HG02623 (cell line): ENCODE measurements around the gene ACAP2.
"Not testable (repeated sequence)": the region's sequence is repeated elsewhere in the genome, so short reads cannot be mapped to it uniquely, and the experiment has no call there.

Source experiments
- ATAC-seq: cut with Tn5 transposase; IDR thresholded peaks from one replicate; pipeline ENCODE4 v1.9.1; 2021; ENCODE audit warnings: moderate library complexity; ENCODE audit not compliant: unreplicated experiment

The ACAP2 gene

DNA sequence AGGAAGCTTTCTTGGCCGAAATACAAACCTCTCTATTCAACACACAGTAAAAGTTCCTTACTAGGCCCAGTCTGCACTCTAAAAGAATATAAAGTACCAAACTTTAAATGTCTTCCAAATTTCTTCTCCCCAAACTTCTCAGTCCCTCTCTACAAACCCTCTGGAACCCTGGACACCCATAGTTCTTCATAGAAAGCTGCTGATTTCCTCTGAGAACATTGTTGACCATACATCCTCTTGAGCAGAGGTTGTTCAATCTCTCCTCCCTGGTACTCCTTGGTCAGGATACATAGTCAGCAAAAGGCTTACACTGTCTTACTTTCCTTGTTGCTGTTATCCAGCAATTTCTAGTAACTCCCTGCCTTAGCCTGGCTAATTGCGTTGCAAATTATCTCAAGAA lies 3.1 kb upstream of the ACAP2 start:
- no peak for ATAC-seq

DNA sequence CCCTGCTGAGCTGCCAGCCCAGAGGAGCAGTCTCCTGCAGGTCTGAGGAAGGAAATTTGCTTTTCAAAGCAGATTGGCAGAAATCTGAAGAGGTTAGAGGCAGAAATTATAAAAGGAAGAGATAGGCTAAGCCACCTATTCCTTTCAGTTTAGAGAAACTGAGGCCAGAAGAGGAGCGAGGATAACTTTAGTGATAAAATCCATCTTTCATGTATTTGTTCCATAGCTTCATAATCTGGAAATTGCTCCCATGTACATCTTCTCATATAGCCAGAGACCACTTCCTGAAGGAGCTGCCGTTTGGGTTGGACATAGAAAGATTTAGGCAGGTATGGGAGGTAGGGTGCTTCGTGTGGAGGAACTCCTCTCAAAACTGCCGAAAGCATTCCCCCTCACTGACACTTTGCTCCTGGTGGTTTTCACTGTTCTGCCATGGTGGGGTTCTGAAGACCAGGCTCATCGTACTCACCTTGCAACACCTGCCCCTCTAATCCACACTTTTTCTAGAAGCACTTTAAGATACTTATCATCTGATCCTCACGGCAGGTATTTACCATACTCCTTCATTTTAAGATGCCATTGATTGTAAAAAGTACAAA lies 670 bp upstream of the ACAP2 start:
- no peak for ATAC-seq

DNA sequence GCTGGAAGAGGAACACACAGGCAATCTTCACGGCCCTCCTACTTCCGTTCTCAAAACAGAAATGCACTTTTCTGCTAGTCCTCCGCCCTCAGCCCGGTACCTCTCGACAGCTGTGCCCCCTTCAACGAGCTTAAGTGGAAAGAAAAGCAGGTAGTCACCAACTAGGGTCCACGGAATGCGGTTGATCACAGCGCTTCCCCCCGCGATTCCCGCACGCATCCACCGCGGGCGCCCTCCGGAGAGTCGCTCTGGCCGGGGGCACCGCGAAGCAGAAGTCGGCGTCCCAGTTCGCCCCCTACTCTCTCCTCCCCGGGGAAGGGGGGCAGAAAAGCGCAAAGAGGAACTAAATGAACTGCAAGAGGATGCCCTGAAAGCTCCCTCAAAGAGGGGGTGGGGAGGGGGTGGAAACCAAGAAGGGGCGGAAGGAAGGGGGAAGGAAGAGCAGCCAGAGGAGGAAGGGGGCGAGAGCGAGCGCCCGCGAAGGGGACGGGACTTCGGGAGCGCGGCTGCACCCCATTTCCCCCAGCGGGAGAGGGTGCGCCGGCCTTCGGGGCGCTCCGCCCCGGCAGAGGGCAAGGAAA lies 738 bp downstream of the ACAP2 start:
- peak; percentile 1 for ATAC-seq

DNA sequence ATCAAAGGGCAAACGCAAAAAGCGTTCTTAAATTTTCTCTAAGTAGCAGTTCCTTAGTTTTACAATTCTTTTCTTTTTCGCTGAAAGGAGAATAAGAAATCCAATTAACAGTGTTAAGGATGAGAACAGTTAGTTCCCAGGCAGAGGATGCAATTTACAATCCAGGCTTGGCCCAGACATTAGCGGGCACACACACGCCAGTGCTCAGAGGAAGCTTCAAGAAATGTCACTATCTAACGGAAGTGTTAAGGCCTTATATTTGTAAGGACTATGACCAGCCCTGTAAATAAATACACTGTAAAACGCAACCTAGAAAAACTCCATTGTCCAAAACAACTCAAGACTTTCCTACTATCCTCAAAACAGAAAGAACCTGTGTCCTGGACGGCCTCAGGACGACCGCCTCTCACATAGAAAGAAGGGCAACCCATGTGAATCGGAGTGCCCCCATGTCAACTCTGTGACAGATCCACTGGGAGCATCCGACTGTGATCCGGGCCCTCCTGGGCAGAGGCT lies 1.3 kb downstream of the ACAP2 start:
- ATAC-seq: no peak

DNA sequence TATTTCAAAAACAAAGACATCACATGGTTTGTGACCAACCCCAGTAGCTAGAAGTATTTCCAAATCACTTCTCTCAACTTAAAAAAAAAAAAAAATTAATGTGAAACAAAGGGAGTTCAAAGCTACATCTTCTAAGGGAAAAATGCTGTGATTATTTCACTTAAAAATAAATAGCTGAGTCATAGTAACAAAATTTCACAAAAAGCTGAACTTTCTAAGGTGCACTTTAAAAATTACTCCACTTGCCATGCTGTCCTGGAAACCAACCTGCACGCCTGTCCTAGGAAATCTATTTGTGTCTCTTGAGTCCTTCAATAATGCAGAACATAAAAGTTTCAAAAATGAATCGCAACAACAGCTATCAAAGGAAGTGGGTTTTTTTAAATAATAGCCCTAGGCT lies 1.8 kb downstream of the ACAP2 start:
- ATAC-seq: no peak

DNA sequence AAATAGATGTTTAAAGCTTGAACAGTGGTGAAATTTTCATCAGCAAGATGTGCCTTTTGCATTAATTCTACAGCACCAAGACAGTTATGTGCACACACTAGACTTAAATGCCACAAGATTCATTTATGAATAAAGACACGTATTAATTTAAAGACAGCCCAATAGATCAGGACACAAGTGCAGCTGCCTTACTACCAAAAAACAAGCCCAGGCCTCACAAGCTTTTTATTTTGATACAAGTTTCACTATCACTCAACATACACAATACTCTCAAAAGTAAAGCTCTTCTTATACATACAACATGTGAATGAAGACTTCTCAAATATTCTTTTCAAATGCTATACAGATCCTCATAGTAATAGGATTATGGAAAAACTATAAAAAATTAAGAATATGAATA lies 2.4 kb downstream of the ACAP2 start:
- no peak for ATAC-seq

DNA sequence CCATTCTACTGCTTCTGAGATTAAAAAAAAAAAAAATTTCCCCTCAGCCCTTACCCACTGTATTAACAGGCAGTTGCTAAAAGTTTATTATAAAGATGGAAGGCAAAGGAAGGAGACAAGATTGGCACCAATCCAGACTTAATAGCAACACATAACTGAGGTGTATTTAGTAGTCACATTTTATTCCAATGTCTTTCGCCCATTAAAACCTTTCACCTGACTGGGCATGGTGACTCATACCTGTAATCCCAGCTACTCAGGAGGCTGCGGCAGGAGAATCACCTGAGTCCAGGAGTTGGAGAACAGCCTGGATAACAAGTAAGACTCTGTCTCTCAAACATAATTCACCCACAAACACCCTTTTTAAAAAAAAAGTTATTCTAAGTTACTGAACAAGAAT lies 4.4 kb downstream of the ACAP2 start:
- ATAC-seq: no peak

DNA sequence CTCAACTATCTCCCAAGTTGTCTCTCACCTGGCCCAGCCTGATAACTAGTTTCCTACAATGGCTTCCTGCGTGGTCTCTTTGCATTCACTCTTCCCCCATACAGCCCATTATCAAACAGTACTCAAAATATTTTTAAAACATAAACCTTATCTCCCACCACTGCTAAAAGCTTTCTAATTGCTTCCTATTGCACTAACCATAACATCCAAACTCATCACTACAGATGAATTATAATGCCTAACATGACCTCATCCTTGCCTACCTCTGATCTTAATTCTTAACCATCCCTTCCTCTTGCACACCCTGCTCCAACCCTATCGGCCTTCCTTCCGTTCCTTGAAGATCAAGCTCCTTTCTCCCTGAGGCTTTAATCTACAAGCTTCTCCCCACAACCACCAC lies 17.0 kb downstream of the ACAP2 start:
- no peak for ATAC-seq

DNA sequence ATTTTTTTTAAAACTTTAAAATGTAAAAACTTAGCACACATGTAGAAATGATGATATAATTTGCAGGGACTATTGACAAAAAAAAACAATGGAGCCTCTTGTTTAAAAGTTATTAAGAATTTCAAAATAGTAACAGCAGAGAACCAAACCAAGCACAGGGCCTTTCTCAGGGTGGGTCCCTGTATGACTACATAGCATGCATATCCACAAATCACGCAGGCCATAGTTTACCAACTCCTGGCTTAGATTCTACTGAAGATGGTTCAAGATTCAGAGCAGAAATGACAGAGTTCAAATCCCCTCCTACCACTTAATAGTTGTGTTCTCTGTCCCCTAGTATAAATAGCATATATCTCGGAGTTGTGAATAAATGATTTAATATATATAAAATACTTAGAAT lies 19.0 kb downstream of the ACAP2 start:
- no peak for ATAC-seq

DNA sequence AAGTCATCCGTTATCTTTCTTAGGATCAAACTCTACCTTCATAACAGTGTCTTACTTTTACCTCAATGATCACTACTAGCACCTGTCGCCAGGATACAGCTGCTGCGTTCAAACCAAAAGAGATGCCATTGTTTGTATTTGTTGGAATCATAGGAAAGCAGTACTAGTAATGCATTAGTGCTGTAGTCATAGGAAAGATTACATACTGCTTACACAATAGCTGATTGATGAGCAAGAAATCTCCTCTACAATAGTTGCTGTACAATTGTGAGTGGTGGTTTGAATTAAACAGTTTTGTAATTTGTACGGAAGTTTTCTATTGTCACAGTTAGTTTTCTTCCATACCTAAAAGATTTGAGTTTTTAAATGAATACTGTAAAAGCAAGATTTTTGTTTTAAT lies 21.4 kb downstream of the ACAP2 start:
- no peak for ATAC-seq

DNA sequence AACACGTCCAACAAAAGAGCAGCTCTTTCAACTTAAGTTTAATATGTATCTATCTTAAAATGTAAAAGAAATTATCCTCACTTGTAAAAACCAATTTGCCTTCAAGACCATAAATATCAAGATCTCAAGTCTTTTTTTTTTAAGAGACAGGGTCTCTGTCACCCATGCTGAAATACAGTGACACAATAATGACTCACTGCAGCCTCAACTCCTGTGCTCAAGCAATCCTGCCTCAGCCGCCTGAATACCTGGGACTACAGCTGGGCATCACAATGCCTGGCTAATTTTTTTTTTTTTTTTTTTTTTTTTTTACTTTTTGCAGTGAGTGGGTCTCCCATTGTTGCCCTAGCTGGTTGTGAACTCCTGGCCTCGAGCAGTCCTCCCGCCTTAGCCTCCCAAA lies 26.0 kb downstream of the ACAP2 start:
- ATAC-seq: no peak

DNA sequence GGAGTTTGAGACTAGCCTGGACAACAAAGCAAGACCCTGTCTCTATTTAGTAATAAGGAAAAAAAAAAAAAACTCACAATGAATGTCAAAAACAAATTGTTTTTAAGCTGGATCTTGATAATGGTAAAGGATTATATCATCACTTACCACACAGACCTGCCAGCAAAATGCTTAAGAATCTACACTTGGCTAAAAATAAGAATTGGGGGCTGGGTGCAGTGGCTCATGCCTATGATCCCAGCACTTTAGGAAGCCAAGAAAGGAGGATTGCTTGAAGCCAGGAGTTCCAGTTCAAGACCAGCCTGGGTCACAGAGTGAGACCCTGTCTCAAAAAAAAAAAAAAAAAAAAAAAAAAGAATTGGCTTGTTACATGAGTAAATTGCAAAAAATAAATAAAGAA lies 31.0 kb downstream of the ACAP2 start:
- no peak for ATAC-seq

DNA sequence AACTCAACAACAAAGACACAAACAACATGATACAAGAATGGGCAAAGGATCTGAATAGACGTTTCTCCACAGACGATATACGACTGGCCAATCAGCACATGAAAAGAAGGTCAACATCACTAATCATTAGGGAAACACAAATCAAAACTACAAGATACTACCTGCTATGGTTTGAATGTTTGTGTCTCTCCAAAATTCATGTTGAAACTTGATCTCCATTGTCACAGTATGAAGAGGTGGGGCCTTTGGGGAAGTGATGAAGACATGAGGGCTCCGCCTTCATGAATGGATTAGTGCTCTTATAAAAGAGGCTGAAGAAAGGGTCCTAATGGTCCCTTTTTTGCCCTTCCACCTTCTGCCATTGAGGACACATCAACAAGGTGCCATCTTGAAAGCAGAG lies 32.3 kb downstream of the ACAP2 start:
- ATAC-seq: no peak

DNA sequence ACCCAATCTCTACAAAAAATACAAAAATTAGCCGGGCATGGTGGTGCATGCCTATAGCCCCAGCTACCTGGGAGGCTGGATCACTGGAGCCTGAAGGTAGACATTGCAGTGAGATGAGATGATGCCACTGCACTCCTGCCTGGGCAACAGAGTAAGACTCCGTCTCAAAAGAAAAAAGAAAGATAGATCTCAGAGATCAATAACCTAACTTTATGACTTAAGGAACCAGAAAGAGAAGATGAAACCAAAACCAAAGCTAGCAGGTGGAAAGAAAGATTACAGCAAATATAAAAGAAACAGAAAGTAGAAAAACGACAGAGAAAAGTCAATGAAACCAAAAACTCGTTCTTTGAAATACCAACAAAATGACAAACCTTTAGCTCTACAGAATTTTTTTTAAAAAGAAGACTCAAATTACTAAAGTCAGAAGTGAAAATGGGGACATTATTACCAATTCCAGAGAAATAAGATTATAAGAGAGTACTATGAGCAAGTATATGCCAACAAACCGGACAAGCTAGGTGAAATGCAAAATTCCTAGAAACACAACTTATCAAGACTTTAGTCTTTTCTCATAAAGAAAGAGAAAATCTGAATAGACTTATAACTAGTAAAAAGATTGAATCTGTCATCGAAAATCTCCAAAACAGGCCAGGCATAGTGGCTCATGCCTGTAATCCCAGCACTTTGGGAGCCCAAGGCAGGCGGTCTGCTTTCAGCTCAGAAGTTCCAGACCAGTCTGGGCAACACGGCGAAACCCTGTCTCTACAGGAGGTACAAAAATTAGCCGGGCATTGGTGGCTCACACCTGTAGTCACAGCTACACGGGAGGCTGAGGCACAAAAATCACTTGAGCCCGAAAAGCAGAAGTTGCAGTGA lies 35.0 kb downstream of the ACAP2 start:
- no peak for ATAC-seq

DNA sequence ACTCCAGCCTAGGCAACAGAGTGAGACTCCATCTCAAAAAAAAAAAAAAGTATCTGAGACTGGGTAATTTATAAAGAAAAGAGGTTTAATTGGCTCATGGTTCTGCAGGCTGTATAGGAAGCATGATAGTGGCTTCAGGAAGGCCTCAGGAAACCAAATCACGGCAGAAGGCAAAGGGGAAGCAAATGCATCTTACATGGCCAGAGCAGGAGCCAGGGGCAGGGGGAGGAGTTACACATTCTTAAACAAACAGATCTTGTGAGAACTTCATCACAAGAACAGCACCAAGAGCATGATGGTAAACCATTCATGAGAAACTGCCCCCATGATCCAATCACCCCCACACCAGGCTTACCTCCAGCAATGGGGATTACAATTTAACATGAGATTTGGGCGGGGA lies 37.2 kb downstream of the ACAP2 start:
- ATAC-seq: no peak

DNA sequence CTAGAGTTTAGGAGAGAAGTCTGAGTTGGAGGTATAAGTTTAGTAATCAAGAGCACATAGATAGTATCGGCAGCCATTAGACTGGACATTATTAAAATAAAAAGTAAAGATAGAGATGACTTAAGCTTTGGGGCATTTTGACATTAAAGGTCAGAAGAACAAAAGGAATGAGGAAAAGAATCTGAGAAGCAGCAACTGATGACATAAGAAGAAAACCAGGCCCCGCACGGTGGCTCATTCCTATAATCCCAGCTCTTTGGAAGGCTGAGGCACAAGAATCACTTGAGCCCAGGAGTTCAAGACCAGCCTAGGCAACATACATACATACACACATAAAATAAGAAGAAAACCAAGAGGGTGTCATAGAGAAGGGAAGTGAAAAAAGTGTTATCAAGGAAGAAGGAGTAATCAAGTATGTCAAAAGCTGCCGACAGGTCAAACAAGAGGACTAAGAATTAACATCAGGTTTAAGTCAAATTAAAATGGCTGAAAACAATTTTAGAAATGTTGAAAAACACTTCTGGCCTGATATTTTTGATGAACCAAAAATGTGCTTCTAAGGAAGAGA lies 38.9 kb downstream of the ACAP2 start:
- ATAC-seq: no peak

DNA sequence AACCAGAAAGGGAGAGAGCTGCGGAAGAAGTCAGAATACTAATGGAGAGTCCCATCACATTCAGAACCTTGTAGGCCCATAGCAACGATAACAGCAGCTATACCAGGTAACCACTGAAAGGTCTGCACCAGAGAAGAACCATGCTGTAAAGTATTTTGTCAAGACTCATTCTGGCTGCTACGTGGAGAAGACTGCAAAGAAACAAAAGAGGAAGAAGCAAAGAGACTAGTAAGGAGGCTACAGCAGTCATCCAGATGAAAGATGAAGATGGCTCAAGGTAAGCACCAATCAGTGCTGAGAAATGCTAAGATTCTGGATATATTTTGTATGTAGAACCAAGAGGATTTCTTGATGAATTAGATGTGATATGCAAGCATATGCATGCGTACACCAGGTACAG lies 39.6 kb downstream of the ACAP2 start:
- ATAC-seq: no peak

DNA sequence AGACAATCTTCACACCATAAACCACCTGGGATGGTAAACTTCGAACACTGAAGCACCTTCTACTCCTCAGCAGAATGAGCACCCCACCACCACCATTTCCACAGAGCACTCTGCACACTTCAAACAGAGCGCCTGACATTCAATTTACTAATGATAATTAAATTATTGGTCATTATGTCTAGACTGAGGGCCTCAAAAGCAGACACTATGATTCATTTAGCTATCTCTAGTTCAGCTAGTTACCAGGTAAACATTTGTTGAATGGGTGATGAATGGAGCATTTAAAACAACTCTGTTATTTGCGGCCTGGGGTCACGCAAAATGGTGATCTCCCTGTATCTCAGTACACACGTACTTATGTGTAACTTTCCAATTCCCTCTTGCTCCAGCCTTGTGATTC lies 40.9 kb downstream of the ACAP2 start:
- no peak for ATAC-seq

DNA sequence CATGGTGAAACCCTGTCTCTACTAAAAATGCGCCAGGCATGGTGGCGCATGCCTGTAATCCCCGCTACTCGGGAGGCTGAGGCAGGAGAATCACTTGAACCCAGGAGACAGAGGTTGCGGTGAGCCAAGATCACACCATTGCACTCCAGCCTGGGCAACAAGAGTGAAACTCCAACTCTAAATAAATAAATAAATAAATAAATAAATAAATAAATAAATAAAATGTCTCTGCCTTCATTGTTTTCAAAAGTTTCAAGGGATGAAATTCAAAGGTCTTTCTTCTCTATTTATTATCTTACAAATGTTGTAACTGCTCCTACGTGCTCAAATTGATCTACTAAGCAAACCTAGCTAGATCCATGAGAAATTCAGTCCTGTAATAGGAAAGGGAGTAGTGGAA lies 44.4 kb downstream of the ACAP2 start:
- ATAC-seq: not testable (repeated sequence)

DNA sequence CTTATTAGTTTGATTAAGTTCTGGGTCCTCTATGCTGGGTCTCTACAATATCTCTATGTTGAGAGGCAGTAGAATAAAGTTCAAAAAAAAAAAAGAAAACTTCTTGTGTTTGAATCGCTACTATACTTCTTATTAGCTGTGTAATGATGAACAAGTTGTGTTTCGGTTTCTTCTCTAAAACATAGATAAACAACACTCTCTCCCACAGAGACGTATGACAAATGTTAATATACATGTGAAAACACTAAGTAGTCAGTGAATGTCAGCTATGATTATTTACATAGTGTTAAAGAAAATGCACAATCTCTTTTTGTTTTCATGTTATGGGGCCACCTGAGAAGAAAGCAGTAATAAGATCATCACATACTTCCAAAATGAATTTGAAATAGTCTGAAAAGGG lies 45.3 kb downstream of the ACAP2 start:
- ATAC-seq: no peak

DNA sequence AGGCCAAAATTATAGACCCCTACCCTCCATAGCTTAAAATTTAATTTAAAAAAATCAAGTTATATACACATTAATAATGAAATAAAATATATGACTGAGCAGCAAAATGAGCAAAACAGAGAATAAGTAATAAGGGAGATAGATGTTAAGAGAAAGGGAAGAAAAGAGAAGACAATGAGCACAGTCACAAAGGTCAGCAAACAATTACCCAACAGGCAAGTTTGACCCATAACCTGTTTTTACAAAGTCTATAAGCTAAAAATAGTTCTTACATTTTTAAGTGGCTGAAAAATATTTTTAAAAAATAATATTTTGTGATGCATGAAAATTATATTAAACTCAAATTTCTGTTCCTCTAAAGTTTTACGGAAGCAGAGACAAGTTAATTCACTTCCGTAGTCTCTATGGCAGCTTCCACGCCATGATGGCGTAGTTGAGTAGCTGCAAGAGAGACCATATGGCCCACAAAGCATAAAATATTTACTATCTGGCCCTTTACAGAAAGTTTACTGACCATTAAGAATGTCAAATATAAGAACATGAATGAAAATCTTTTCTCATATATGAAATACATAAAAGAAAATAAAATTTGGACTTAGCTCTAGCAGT lies 47.5 kb downstream of the ACAP2 start:
- no peak for ATAC-seq
